Activated T-cell treated with anti-CD3 and anti-CD28 coated beads, Interleukin-2, amount 50 U/mL, for 1 hour (primary cell): ENCODE results near the gene PTPN14.
"Not testable (repeated sequence)": the region's sequence is repeated elsewhere in the genome, so short reads cannot be mapped to it uniquely, and the experiment has no call there.

ENCODE experiments used
- DNase-seq: peaks from one replicate; pipeline ENCODE4 v3.0.0-alpha.2; 2020

Gene PTPN14

DNA sequence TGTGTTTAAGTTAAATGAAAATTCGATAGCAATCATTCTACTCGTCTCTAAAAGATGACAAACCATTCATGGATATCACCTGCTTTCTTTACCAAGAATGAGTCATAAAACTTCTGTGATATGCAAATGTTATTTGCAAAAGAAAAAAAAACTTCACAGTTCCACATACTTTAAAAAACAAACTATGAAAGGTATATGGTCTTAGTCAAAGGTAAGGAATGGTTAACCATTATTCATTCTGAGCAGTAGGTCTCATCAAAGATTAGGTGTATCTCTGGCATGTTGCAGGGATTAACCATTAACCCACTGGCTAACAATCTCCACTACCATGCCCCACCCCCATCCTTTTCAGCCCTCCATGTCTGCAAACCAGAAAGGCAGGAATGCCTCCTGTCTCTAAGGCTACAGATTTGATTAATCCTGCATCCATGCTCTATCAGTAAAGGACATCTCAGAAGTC is 44.4 kb downstream of the PTPN14 start:
- DNase-seq: no peak

DNA sequence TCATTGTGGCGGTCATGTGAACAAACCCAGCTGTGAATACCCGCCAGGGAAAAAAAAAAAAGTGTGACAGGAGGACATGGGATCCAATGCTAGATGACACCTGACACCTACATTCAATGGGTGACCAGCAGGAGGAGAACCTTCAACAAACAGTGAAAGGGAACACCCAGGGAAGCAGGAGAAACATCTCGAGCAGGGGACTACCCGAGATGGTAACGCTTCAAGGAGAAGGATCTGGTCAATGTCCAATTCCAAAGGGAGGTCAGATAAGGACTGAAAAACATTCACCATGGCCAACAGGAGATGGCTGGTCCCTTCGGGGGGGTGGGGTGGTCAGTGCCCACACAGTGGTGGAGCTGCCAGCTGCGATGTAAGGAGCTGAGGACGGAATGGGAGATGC is 46.3 kb downstream of the PTPN14 start:
- DNase-seq: no peak

DNA sequence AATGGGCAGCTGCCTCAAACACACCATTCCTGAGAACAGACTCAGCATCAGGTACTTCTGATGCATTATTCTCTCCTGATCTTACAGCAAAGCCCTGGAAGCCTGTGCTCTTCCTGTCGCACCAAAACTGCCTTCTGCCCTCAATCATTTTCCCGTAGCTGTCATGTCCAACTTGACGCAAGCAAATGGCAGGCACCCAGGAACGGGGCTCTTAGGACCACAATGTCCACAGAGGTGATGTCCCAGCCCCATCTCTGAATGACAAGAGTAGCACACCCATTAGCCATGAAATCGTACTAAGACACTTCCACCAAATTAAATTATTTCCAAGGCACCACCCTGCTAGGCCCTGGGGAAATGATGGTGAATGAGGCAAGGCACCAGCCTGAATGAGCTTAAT is 47.1 kb downstream of the PTPN14 start:
- DNase-seq: no peak

- DNase-seq: no peak
Measured at GRCh38 chr1:214503553-214503952, 47.8 kb downstream of the PTPN14 start.

- no peak for DNase-seq
Measured at GRCh38 chr1:214500340-214501055, 50.9 kb downstream of the PTPN14 start.

GRCh38 chr1:214499732-214500131 is 51.7 kb downstream of the PTPN14 start:
- no peak for DNase-seq

- no peak for DNase-seq
Measured at GRCh38 chr1:214498021-214498420, 53.4 kb downstream of the PTPN14 start.

DNA sequence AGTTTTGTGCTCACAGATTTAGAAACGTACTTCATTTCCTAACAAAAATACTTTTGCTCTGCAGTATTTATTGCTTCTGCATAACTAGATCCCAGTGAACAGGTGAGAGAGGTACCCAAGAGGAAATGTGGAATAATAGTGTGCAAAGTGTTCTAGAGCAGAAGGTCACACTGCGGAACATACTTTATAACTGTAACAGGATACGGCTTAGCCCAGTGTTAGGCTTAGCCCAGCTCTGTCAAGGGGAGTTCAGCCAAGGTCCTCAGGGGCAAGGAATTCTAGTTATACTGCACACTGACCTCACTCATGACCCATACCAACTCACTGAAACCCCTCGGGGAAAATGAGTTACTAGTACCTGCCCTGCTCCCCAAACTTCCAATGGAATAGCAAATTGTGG is 55.3 kb downstream of the PTPN14 start:
- DNase-seq: no peak

- no peak for DNase-seq
Measured at GRCh38 chr1:214494706-214495105, 56.7 kb downstream of the PTPN14 start.

GRCh38 chr1:214494179-214494578 is 57.2 kb downstream of the PTPN14 start:
- not testable (repeated sequence) for DNase-seq

DNA sequence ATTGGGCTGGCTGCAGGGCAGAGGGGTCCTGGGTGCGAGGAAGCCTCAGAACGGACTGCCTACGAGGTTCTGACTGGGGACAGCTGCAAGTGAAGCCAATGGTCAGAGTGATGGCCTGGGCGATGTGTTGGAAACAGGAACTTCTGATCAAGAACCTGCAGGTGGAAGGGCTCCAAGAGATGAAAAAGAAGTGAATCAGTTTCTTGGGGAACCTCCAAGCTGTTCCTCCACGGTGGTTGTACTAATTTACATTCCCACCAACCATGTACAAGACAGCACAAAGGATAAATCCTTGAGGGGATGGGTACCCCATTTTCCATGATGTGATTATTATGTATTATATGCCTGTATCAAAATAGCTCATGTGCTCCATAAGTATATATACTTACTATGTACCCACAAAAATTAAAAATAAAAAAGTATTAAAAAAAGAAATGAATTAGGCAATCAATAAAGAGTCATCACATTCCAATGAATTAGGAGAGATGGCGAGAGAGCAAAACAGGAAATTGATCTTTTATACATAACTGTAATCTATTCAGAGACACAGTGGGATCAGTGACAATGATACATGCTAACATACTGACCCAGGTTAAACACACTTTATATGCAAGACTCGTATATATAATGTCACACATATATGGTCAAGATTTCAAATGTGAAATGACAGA is 58.1 kb downstream of the PTPN14 start:
- DNase-seq: no peak

- DNase-seq: no peak
Measured at GRCh38 chr1:214492401-214493075, 58.9 kb downstream of the PTPN14 start.

GRCh38 chr1:214491468-214492146 is 59.8 kb downstream of the PTPN14 start:
- no peak for DNase-seq

DNA sequence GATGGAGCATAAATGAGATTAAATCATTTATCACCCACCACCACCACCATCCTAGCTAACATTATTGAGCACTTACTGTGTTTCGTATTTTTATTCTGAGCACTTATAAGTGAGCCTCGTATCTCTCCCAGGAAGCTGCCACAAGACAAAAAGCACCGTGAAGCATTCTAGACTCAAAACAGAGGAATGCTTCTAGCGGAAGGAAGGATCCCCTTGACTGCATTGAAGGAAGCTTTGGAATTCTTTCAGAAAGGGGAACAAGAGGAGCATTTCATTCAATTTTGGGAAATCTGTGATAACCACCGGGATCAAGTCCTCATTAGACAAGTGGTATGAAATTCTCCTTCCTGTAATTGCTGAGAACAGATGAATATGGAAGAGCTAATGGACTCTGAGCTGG is 66.3 kb downstream of the PTPN14 start:
- DNase-seq: no peak

GRCh38 chr1:214483180-214483579 is 68.2 kb downstream of the PTPN14 start:
- not testable (repeated sequence) for DNase-seq

DNA sequence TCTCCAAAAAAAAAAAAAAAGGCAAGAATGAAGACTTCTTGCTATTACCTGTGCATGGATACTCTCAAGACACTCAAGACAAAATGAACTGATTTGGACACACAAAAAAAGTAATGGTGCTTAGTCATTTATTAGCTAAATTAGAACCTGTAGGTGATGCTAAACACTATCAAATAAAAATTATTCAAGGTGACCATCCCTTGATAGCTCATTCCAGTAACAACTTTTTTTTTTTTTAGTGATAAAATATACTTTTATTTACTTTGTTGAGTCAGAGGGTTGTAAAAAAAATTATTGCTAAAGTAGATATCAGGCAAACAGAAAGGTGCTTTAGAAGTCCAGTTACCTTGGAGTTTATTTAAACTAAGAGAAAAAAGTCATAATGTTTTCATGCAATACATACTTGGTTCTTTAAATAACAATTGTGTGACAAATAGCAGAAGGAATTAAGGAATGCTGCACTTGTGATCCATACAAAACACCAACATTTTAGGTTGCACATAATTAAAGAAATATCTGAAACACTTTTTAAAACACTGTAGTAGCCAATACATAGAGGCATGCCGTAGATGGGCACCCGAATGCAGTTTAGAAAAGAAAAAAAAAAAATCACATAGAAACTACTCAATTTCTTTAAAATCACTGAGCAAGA is 69.3 kb downstream of the PTPN14 start:
- not testable (repeated sequence) for DNase-seq

DNA sequence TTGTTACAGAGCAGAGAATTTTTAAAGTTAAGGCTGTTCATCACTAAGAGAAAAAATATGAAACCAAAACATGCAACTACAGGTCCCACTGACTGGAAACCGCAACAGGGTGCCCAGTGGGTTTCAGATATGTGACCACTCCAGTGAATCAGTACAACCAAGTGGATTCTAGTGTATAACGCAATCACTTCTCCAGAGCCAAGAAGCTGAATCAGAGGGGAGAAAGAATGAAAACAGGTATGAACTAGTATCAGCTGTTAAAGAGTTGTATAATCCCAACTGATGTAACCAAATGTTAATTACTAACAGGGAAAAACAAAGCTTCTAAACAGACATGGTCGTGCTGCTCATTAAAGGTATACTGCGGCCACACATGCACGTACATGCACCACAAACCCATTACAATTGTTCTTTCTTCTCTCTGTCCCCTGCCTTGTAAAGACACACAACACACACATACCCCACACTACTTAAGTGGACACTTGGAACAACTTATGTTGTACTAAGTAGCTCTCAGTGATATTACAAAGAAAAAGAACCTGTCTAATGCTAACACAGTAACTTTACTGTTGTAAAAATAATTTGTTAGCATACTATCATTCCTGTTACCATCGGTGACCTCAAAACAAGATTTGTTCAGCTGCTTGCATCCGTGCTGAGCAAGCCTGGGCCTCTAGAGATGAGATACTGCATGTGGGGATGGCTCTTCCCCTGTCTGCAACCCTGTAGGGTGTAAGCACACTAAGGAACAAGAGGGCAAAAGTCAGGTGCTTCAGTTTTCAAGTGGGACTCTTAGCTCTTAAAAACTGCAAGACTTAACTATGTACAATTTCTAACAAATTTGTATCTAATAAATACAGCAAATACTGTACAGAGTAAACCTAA is 74.2 kb downstream of the PTPN14 start:
- DNase-seq: no peak

DNA sequence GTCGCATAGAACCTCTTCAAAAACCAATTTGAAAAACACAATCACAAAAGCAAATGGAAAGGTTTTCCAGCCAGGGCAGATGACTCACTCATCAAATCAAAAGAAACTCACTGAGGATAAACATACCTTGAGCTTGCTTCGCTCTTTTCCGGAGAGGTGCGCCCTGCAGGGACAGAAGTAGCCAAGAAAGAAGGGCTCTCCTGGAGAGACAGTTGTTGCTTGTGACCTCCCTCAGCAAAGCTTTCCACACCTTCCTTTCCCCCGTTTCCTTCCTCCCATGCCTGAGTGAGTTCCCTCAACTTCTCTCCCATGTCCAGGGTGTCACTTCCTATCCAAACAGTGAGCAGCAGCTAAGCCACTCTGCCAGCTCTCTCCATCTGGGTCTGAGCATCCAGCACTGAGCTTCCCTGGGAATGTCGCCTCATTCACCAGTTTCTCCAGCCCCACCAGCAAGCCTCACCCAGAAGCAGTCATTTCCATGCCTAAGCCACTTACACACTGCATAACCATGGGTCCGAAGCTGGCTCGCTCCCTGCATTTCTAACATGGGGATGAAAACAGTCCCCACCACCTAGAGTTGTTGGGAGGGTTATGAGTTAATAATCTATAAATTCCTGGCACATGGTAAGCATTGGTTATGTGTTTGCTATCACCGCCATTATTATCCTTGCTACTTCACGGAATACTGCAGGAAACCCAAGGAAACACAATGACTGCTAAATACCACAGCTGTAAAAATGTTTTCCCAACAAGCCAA is 75.0 kb downstream of the PTPN14 start:
- DNase-seq: no peak

DNA sequence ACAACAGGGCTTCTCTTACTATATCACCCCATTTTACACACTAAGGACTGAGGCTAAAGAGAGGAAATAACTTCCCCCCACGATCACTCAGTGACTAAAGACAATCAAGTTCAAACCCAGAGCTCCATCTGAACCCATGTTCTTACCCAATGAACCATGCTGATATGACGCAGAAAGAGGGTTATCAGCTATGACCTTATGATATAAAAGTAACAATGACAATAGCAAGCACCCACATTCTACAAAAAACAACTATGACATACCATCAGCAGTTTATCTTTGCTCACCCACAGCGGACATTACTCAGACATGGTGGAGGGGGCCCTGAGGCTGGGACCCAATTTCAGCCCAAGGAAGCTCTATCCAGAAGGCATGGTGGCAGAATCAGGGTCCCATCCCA is 75.7 kb downstream of the PTPN14 start:
- DNase-seq: no peak

- no peak for DNase-seq
Measured at GRCh38 chr1:214475331-214475730, 76.1 kb downstream of the PTPN14 start.

DNA sequence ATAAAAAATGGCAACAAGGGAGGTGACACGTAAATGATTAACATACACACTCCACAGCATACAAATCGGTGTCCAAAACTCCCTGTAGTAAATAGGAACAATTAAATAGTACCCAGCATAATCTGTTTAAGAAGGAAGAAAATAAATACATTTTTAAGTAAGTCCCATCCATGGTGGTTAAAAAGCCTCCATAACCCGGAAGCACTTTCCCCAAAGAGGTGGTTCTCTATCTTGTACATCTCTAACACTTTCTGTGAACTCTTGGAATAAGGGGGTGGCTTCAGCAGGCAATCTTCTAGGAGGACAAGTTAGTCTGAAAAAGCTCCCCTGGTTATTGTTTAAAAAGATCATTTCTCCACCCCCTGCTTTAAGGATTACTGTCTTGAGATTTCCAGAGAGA is 76.9 kb downstream of the PTPN14 start:
- DNase-seq: no peak
